MCF 10A (cell line): ENCODE measurements around the gene TRDMT1. TPM values are rescaled to one million over a fixed set of nuclear protein-coding genes. Genes with fewer than 3 reads are reported as not detected.

ENCODE experiments used
- BruUV-seq: library from RNA; stranded (reverse); fragments of 400-500 nt; replicated peaks from 2 replicates; lab custom pipeline; 2021; lab: Mats Ljungman, UMichigan
- CTCF ChIA-PET: fragments of 300-600 bp; sonication (Branson Sonifier 250); formaldehyde crosslinking; extraction: SDS; loops from one replicate; lab custom pipeline; 2021; ENCODE audit warnings: antibody characterized with exemption, inconsistent platforms; lab: Yijun Ruan, JAX
- POLR2A ChIA-PET: fragments of 300-600, 350-650 bp; sonication (Branson Sonifier 250); formaldehyde crosslinking; extraction: SDS; loops from one replicate; lab custom pipeline; 2020; ENCODE audit warnings: antibody characterized with exemption, inconsistent platforms; lab: Yijun Ruan, JAX
- DNase-seq: peaks from one replicate; pipeline ENCODE4 v3.0.0-alpha.2; 2018; ENCODE audit not compliant: unreplicated experiment
- H3K27ac Mint-ChIP-seq: one replicate; pipeline ENCODE4 v1.8.0; 2022; ENCODE audit warnings: mild to moderate bottlenecking, low read depth, mixed read lengths; ENCODE audit not compliant: unreplicated experiment
- H3K27me3 Mint-ChIP-seq: one replicate; pipeline ENCODE4 v1.8.0; 2022; ENCODE audit warnings: mixed read lengths; ENCODE audit not compliant: insufficient read depth, unreplicated experiment
- H3K36me3 Mint-ChIP-seq: one replicate; pipeline ENCODE4 v1.8.0; 2022; ENCODE audit warnings: mild to moderate bottlenecking, moderate library complexity, mixed read lengths; ENCODE audit not compliant: insufficient read depth, unreplicated experiment
- H3K4me1 Mint-ChIP-seq: one replicate; pipeline ENCODE4 v1.8.0; 2022; ENCODE audit warnings: mixed read lengths; ENCODE audit not compliant: insufficient read depth, unreplicated experiment
- H3K4me3 Mint-ChIP-seq: one replicate; pipeline ENCODE4 v1.8.0; 2022; ENCODE audit warnings: mild to moderate bottlenecking, moderate library complexity, mixed read lengths; ENCODE audit not compliant: unreplicated experiment
- H3K9me3 Mint-ChIP-seq: one replicate; pipeline ENCODE4 v1.8.0; 2022; ENCODE audit warnings: mixed read lengths; ENCODE audit not compliant: unreplicated experiment
- intact Hi-C: fragments of 100-400 bp; cut with micrococcal nuclease; formaldehyde crosslinking; loops from 2 replicates; pipeline ENCODE4 v1.14.1; 2022
- total RNA-seq: library from RNA; stranded (reverse); gene quantifications from 2 replicates; pipeline ENCODE4 v1.2.3, GENCODE V29; 2022
- TF ChIP-seq, protein P1 (sequence below): fragments of 200-600 bp; IDR thresholded peaks from one replicate; pipeline ENCODE4 v1.8.0; 2022; ENCODE audit warnings: antibody characterized with exemption, mild to moderate bottlenecking; ENCODE audit not compliant: unreplicated experiment

The TRDMT1 gene
- total RNA-seq, 1 experiment from 2014 or later: 8.7 TPM

DNA sequence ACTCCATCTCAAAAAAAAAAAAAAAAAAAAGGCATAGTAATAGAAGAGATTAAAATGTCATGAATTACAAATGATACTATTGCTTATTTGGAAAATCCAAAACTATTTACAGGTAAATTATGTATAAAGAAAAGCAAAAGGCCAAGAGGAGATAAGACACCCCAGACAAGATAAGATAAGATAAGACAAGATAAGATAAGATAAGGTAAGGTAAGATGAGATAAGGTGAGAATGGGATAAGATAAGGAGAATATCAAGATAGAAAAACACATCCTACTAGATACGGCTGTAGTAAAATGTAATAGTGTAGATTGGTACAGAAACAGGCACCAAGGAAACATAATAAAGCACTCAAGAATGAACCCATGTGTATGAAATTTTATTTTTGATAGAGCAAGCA lies 47.5 kb upstream of the TRDMT1 start:
- ChIA-PET CTCF (interaction anchor here (0.6 to 1.4 kb wide), 3 partner anchors 204 to 407 kb away, joined by 3 to 5 read pairs (median 4); no protein-coding TSS in a partner anchor), POLR2A (interaction anchor here (0.6 kb wide), 1 partner anchor 396 kb away, joined by 3 read pairs; no protein-coding TSS in a partner anchor)
- TF ChIP-seq, protein P1, sequence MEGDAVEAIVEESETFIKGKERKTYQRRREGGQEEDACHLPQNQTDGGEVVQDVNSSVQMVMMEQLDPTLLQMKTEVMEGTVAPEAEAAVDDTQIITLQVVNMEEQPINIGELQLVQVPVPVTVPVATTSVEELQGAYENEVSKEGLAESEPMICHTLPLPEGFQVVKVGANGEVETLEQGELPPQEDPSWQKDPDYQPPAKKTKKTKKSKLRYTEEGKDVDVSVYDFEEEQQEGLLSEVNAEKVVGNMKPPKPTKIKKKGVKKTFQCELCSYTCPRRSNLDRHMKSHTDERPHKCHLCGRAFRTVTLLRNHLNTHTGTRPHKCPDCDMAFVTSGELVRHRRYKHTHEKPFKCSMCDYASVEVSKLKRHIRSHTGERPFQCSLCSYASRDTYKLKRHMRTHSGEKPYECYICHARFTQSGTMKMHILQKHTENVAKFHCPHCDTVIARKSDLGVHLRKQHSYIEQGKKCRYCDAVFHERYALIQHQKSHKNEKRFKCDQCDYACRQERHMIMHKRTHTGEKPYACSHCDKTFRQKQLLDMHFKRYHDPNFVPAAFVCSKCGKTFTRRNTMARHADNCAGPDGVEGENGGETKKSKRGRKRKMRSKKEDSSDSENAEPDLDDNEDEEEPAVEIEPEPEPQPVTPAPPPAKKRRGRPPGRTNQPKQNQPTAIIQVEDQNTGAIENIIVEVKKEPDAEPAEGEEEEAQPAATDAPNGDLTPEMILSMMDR: no peak
- no TSS peak for BruUV-seq
- H3K4me3 Mint-ChIP-seq: no peak overlapping the region
- H3K9me3 Mint-ChIP-seq: peaks cover 6% of the 10 kb centered on the region
- DNase-seq: no peak
- peaks cover 5% of the 10 kb centered on the region for H3K4me1 Mint-ChIP-seq
- intact Hi-C loops: loop anchor here (1.0 kb wide), 1 partner anchor 406 kb away; no protein-coding TSS in a partner anchor
- H3K27ac Mint-ChIP-seq: no peak overlapping the region
- H3K27me3 Mint-ChIP-seq: no peaks in the 10 kb centered on the region
- H3K36me3 Mint-ChIP-seq: no peaks in the 10 kb centered on the region

DNA sequence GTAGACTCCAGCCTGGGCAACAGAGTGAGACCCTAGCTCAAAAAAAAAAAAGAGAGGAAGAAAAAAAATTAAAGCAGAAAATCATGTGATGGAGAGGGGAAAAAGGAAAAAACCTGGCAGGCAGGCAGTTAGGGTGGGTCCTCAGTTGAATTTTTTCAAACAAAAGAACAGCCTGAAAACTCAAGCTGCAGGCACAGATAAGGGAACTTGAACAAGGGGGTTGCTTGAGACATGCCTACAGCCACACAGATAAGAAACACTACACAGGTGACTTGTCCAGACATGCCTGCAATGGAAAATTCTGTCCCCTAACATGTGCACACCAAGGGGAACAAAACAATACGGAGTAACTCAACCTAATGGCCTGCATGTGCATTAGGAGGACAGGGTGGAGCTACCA lies 45.7 kb upstream of the TRDMT1 start:
- no peaks in the 10 kb centered on the region for H3K27me3 Mint-ChIP-seq
- H3K4me1 Mint-ChIP-seq: peaks cover 5% of the 10 kb centered on the region
- H3K9me3 Mint-ChIP-seq: peaks cover 6% of the 10 kb centered on the region
- H3K4me3 Mint-ChIP-seq: no peak overlapping the region
- TF ChIP-seq, protein P1: no peak
- H3K36me3 Mint-ChIP-seq: no peaks in the 10 kb centered on the region
- no peak for DNase-seq
- intact Hi-C loops: no loop called here
- ChIA-PET CTCF (interaction anchor here (0.6 to 2.7 kb wide), 5 partner anchors 10 to 425 kb away, joined by 3 to 9 read pairs (median 3); no protein-coding TSS in a partner anchor), POLR2A (no interaction called here)
- no TSS peak for BruUV-seq
- no peak overlapping the region for H3K27ac Mint-ChIP-seq

DNA sequence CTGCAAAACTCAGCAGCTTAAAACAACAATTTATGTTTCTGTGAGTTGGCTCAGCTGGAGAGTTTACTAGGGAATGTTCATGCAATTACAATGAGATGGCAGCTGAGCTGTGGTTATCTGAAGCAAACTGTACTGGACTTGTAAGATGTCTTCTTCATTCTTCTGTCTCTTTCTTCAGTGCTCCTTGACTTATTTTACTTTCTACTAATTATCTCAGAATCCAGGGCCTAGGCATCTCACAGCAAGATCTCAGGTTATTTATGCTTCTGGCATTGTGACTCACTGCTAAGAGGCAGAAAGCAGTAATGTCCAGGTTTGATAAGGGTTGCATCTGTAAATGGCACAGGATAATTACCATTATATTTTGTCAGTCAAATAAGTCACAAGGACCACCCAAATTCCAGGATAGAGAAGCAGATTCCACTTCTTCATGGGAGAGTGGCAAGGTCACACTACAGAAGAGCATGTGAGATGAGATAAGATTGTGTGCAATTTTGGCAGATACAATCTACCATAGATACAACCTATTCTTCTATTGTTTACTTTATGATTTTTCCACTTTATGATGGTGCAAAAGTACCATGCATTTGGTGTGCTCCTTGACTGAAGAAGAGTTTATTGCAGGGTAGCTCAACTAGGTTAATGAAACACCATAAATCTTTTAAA lies 43.4 kb upstream of the TRDMT1 start:
- intact Hi-C loops: no loop called here
- ChIA-PET POLR2A (interaction anchor here (1.8 kb wide), 1 partner anchor 16 kb away, joined by 7 read pairs; no protein-coding TSS in a partner anchor), CTCF (interaction anchor here (0.6 to 1.9 kb wide), 4 partner anchors 12 to 402 kb away, joined by 3 to 12 read pairs (median 4); no protein-coding TSS in a partner anchor)
- no peak for DNase-seq
- no TSS peak for BruUV-seq
- Mint-ChIP-seq H3K4me1 (peaks cover 5% of the 10 kb centered on the region), H3K36me3 (peaks cover 2% of the 10 kb centered on the region), H3K27me3 (no peaks in the 10 kb centered on the region), H3K27ac (no peak overlapping the region), H3K9me3 (peaks cover 6% of the 10 kb centered on the region), H3K4me3 (no peak overlapping the region)
- TF ChIP-seq, protein P1: no peak

DNA sequence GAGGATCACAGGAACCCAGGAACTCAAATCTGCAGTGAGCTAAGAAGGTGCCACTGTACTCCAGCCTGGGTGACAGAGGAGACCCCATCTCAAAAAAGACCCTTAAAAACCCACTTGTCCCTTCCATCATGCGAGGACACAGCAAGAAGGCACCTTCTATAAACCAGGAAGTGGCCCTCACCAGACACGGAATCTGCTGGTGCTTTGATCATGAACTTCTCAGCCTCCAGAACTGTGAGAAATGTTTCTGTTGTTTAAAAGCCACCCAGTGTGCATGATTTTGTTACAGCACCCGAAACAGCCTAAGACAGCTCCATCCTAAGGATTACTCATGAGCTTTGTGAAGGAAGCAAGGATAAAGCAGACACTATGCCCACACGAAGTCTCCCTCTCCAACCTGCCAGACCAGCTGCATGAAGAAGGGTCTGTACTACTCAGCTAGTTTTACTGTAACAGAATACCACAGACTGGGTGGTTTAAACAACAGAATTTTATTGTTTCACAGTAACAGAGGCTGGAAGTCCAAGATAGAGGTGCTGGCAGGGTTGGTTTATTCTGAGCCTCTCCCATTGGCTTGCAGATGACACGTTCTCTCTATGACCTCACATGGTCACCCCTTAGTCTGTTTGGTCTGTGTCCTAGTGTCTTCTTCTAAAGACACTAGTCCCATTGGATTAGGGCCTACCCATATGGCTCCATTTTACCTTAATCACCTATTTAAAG lies 40.3 kb upstream of the TRDMT1 start:
- TF ChIP-seq, protein P1: no peak
- peaks cover 6% of the 10 kb centered on the region for H3K4me1 Mint-ChIP-seq
- intact Hi-C loops: no loop called here
- no TSS peak for BruUV-seq
- CTCF ChIA-PET: interaction anchor here (0.5 to 1.8 kb wide), 4 partner anchors 12 to 704 kb away, joined by 3 to 7 read pairs (median 5); no protein-coding TSS in a partner anchor
- H3K36me3 Mint-ChIP-seq: peaks cover 26% of the 10 kb centered on the region
- no peak for DNase-seq
- H3K27me3 Mint-ChIP-seq: no peaks in the 10 kb centered on the region
- peaks cover 6% of the 10 kb centered on the region for H3K9me3 Mint-ChIP-seq
- no peak overlapping the region for H3K27ac Mint-ChIP-seq
- no peak overlapping the region for H3K4me3 Mint-ChIP-seq
- POLR2A ChIA-PET: interaction anchor here (1.2 to 1.7 kb wide), 2 partner anchors 12 to 26 kb away, joined by 3 to 5 read pairs; no protein-coding TSS in a partner anchor
